ENCODE measurements around the gene ITPRID1. TPM values are rescaled to one million over a fixed set of nuclear protein-coding genes. Genes with fewer than 3 reads are reported as not detected.
A peak's percentile ranks its signal among the peaks of the same experiment; 100 is the strongest.

Gene ITPRID1
- total and polyA plus RNA-seq, 2 of the 8 experiments (the other 6 are each of a cell fraction or from before 2014, with no cell fraction given) = 0.09 to 0.47 TPM

GRCh38 chr7:31663072-31663471, 149.2 kb downstream of the ITPRID1 start (continued):
- TF ChIP-seq TEAD4 (IDR thresholded peaks at IDR 0.05; ENCODE audit: low read depth, low read length) (0 out of 2 replicates have a peak, but pooled peaks have one; percentile 4), CTCF (IDR thresholded peaks at IDR 0.05; ENCODE audit: control extremely low read depth in 1 of 3, insufficient read depth in 1 of 3, low read depth in 1 of 3, low read length in 3 of 3) (peak; percentile 77 to 98 (median 86)), PHF8 (conservative IDR thresholded peaks at IDR 0.05; ENCODE audit: low read depth, low read length) (no peak), EP300 (IDR thresholded peaks at IDR 0.05; ENCODE audit: borderline replicate concordance in 1 of 2, low read depth in 2 of 2, low read length in 2 of 2) (no peak)
